ENCODE data around the gene AMY1A.
"Not testable (repeated sequence)": the region's sequence is repeated elsewhere in the genome, so short reads cannot be mapped to it uniquely, and the experiment has no call there.

Gene AMY1A

DNA sequence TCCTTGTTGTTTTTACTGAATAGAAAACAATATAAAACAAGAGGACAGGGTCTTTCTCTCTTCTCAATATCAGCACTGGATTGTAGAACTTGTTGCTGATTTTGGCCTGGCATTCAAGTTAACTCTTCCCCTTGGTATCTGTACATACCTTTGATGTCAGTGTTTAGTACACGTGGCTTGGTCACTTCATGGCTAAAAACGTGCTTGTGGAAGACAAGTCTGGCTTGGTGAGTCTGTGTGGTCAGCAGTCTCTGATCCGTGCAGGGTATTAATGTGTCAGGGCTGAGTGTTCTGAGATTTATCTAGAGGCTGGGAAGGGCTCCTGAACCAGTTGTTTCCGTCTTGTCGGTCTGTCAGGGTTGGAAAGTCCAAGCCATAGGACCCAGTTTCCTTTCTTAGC is at the start of gene AMY1A:
TSS of gene AMY1A (plus strand) at position 301 of the 400 bp plus-strand sequence. CDS start 571 bp downstream, outside the sequence.
- not testable (repeated sequence) for DNase-seq

DNA sequence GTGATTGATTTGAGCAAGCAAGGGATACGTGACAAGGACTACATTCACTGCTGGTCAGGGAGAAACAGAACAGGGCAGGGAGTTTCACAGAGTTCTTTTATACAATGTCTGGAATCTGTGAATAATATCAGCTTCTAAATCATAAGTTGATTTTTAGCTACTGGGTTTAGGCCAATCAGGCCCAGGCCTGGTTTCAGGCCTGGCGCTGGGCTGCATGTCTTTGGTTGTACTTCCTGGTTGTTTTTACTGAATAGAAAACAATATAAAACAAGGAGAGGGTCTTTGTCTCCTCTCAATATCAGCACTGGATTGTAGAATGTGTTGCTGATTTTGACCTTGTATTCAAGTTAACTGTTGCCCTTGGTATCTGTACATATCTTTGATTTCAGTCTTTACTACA is 39.2 kb upstream of the AMY1A start:
- DNase-seq: no peak

- not testable (repeated sequence) for DNase-seq
Measured at GRCh38 chr1:103616994-103617477, 38.5 kb upstream of the AMY1A start, which contains the start of gene AMY2A. AMY2A (plus strand) TSS chr1:103617427; CDS start chr1:103617441, 14 bp downstream.

DNA sequence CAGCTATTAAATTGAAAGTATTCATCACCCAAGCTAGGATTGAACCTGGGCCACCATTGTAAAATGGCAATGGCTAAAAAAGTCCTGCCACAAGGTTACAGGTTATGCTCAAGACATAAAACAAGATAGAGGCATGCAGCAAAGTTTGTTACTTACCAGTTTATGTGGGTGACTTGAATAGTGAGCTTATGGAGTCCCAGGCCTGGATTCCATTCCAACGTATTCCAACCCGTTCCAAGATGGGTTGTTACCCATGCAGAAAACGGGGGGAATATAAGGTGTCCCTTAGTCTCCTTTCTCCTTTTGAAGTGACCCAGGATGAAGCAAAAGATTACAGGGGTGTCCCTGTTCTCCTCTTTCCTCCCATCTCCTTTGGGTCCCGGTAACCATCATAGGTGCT is 28.1 kb upstream of the AMY1A start:
- not testable (repeated sequence) for DNase-seq

DNA sequence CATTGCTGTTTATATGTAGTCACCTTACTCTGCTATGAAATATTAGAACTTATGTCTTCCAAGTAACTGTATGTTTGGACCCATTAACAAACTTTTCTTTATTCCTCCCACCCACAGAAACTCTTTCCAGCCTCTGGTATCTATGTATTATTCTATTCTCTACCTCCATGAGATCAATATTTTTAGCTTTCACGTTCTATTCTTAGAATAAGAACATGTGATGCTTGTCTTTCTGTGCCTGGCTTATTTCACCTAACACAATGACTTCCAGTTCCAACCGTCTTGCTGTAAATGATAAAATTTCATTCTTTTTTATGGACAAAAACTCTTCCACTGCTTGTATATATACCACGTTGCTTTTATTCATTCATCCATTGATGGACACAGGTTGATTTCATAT is 14.4 kb upstream of the AMY1A start:
- DNase-seq: not testable (repeated sequence)

DNA sequence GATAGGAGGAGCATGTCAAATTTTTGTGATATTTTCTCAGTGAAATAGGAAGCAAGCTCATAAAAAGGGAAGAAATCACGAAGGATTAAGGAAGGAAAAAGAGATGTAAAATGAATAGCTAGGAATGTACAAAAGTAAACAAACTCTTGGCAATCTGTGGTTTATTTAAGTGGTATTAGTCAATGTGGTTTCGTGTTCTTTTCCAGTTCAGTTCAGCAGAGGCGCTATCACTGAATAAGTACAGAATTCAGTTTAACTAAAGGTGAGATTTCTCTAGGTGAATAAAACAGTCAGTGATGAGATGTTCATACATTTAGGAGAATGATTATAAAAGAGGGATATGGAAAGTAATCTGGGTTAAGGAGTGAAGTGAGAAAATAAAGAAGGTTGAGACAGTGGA is 11.7 kb upstream of the AMY1A start:
- DNase-seq: not testable (repeated sequence)

- DNase-seq: not testable (repeated sequence)
Measured at GRCh38 chr1:103650305-103650704, 5.3 kb upstream of the AMY1A start.

DNA sequence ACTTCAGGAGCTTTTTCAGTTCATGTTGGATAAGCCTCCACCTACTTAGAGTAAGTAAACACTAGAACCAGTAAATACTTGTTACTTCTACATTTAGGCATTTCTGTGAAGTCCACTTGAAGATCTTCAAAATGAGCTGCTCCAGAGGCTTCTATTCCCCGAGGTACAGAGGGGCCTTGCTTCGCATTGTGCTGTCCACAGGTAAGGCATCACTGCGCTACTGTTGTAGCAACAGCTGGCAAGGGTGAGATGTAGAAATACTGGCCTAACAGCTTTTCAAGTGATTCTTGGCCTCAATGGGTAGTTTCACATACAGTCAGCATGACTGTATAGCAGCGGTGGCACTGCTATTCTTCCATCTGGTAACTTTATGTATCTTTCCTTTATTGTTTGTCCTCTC is 4.7 kb upstream of the AMY1A start:
- DNase-seq: not testable (repeated sequence)

DNA sequence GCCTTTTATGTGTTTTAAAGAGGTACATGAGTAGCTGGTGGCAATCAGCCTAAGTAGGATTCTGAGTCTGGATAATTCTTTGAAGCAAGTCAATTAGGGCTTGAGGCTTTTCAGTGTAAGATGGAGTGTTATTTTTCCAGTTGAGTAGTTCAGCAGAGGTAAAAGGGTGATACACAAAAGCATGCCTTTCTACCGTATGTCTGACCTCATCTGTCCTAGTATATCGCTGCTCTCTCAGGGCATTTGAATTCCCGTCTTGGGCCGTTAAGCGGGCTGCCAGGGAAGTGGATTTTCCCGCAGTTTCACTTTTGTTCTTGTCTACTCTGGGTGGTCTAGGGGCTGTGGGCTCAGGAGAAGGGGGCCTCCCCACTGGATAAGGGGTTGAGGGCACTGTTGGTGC is 1.4 kb upstream of the AMY1A start:
- not testable (repeated sequence) for DNase-seq

- DNase-seq: not testable (repeated sequence)
Measured at GRCh38 chr1:103676335-103676734, 20.8 kb downstream of the AMY1A start.

DNA sequence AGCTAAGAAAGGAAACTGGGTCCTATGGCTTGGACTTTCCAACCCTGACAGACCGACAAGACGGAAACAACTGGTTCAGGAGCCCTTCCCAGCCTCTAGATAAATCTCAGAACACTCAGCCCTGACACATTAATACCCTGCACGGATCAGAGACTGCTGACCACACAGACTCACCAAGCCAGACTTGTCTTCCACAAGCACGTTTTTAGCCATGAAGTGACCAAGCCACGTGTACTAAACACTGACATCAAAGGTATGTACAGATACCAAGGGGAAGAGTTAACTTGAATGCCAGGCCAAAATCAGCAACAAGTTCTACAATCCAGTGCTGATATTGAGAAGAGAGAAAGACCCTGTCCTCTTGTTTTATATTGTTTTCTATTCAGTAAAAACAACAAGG is 40.5 kb downstream of the AMY1A start, which contains the start of gene AMY1B:
TSS of gene AMY1B (minus strand) at position 101 of the 400 bp plus-strand sequence. CDS start 571 bp downstream, outside the sequence.
- DNase-seq: not testable (repeated sequence)

- DNase-seq: not testable (repeated sequence)
Measured at GRCh38 chr1:103697430-103697829, 41.9 kb downstream of the AMY1A start.

DNA sequence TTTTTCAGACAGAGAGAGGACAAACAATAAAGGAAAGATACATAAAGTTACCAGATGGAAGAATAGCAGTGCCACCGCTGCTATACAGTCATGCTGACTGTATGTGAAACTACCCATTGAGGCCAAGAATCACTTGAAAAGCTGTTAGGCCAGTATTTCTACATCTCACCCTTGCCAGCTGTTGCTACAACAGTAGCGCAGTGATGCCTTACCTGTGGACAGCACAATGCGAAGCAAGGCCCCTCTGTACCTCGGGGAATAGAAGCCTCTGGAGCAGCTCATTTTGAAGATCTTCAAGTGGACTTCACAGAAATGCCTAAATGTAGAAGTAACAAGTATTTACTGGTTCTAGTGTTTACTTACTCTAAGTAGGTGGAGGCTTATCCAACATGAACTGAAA is 45.1 kb downstream of the AMY1A start:
- not testable (repeated sequence) for DNase-seq

DNA sequence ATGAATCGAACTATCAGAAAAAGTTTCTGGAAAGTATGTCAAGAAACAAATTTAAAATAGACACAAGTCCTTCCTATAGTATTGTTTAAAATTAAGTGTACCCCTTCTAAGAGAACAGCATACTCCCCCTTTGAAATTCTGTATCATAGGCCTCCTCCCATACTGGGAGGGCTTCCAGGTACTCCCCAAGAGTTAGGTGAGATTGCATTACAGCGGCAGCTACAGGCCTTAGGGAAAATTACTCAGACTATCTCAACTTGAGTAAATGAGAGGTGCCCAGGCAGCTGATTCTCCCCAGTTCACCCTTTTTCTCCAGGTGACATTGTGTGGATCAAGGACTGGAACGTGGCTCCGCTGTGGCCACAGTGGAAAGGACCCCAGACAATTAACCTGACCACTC is 45.7 kb downstream of the AMY1A start:
- DNase-seq: not testable (repeated sequence)

- not testable (repeated sequence) for DNase-seq
Measured at GRCh38 chr1:103707670-103708069, 52.1 kb downstream of the AMY1A start.

DNA sequence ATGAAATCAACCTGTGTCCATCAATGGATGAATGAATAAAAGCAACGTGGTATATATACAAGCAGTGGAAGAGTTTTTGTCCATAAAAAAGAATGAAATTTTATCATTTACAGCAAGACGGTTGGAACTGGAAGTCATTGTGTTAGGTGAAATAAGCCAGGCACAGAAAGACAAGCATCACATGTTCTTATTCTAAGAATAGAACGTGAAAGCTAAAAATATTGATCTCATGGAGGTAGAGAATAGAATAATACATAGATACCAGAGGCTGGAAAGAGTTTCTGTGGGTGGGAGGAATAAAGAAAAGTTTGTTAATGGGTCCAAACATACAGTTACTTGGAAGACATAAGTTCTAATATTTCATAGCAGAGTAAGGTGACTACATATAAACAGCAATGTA is 54.8 kb downstream of the AMY1A start:
- DNase-seq: not testable (repeated sequence)

All from AML-193 (cell line).